COLO668 (cell line): ENCODE measurements around the gene CHD5.

Experiments
- DNase-seq: peaks from one replicate; lab custom pipeline; 2025; ENCODE audit not compliant: unreplicated experiment; lab: John Stamatoyannopoulos, UW

The CHD5 gene

GRCh38 chr1:6134206-6134605 lies 45.9 kb downstream of the CHD5 start:
- DNase-seq, result no peak

DNA sequence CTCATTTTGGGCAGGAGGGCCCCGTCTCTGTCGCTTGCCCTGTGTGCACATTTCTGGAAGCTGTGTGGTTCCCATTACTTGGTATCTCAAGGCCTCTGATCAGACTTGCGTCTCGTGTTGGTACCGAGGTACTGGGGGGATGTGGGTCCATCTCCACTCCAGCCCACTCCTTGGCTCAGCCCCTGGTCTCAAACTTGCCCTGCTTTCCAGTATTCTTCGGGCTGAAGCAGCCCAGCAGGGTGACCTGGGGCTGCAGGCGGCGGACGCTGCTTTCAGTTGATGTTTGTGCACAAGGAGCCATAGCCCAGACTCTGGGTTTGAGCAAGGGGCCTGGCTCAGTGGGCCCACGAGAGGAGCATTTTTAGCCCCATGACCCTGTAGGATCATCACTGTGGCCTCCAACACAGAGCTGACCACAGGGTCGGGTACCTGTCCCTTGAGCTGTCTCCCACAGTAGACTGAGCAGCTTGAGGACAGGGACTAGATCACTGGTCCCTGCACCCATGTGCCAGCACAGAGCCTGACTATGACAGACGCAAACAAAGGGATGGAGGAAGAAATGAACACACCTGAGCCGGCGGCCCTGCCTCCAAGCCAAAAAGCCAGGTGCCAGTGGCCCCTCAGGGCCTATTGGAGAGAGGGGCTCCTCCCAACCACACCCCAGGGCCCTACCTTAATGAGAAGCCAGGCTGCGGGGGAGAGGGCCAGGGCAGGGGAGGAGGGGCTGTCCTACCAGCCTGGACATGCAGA lies 46.8 kb downstream of the CHD5 start:
- DNase-seq, result no peak

DNA sequence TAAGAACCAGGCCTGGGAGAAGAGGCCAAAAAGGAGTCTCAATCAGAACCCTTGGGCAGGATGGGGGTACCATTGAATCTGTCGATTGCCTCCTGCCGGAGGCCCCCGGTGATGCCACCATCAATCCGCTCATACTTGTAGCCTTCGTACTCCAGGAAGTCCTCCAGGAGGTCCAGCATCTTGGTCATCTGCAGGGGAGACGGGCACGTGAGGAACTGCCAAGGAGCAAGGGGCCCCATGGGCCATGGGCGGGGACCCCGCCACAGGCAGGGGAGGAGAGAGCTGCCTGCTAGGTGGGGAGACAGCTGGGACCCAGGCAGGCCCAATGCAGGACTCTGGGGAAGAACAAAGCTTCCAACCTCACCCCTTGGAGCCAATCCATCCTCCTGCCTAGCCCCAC lies 48.6 kb downstream of the CHD5 start:
- DNase-seq, result no peak

- DNase-seq, result no peak
These were observed 49.5 kb downstream of the CHD5 start for GRCh38 chr1:6130596-6130995.

- DNase-seq, result no peak
These were observed 50.1 kb downstream of the CHD5 start for GRCh38 chr1:6130036-6130435.

DNA sequence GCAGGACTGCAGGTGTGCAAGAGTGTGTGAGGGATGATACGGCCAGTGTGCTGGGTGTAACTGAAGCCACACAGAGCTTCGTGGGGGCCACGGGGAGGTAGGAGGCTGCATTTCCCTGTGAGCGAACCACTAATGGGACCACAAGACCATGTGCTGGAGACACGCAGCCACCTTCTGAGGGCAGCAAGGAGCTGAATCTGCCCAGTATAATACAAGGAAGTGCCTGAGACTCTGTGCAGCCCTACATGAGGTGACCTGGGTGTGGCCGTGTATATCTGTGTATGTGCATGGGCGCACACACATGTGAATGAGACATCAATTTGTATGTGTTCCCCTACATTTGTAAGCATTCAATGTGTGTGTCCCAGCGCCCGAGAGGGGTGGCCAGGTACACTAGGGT lies 50.8 kb downstream of the CHD5 start:
- DNase-seq, result no peak

GRCh38 chr1:6128276-6129081 lies 51.6 kb downstream of the CHD5 start:
- no peak for DNase-seq

DNA sequence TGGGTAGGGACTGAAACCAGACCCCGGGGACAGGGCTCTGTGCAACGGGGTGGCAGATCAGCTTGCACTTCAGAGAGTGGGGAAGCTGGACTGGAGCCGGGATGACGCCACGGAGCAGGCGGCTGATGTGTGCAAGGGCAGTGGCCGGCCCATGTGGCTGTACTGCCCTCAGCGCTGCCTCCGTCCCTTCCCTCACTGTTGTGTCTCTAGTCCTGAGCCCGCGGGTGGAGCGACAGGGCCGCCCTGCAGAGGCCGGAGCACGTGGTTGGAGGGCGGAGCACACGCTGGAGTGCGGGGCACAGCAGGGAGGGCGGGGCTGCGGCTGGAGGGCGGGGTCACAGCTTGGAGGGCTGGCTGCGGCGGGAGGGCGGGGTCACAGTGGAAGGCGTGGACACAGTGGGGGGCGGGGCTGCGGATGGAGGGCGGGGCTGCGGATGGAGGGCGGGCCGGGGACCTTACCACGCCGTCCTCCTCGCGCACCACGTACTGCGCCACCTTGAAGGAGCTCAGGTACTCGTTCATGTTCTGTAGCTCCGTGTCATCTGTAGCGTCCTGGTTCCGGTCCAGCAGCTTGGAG lies 52.4 kb downstream of the CHD5 start:
- peak; percentile 83 for DNase-seq

GRCh38 chr1:6126521-6127067 lies 53.5 kb downstream of the CHD5 start:
- no peak for DNase-seq

GRCh38 chr1:6126028-6126427 lies 54.1 kb downstream of the CHD5 start:
- DNase-seq, result no peak

GRCh38 chr1:6125366-6125765 lies 54.8 kb downstream of the CHD5 start:
- DNase-seq, result no peak

DNA sequence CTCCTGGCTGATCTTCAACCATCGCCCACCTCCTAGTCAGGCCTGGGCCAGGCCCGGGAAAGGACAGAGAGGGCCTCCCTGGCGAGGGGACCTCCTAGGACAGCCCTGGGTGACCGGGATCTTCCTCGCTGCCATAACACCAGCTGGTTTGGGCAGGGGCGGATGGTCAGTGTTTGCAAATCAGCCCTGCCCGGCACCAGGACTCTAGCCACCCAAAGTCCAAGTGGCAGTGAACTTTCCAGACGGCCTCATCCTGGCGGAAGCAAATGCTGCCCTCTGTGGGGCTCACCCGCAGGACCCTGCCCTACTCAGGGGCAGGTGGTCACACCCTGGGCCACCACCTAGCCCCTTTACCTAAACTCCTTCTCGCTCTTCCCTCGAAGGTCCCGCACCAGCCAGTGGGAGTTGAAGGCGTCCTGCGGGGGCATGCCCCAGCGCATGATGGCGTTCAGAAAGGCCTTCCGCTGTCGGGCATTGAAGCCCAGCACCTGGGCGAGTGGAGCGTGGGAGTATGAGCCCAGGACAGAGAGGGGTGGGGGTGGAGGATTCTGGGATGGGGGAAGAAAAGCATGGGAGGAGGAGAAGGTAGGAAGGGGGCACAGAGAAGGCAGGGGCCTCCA lies 55.3 kb downstream of the CHD5 start:
- no peak for DNase-seq

DNA sequence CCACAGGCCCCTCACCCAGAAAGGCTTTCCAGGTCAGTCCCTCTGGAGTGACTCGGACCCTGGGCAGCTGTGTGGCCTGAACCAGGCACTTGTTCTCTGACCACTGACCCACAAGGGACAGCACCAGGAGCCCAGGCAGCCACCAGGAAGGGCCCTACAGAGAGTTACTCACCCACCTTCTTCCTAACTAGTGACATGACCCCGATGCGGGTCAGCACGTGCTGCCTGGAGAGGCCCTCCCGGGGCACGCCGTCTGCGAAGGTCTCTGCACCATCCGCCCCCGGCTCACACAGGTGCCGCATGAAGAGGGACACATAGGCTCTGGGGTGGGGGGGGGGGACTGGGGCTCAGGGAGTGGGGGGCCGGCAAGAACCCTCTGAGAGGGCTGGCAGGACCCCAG lies 55.8 kb downstream of the CHD5 start:
- no peak for DNase-seq

GRCh38 chr1:6123816-6124215 lies 56.3 kb downstream of the CHD5 start:
- DNase-seq, result no peak

- no peak for DNase-seq
These were observed 57.0 kb downstream of the CHD5 start for GRCh38 chr1:6123083-6123482.

GRCh38 chr1:6121651-6122370 lies 58.3 kb downstream of the CHD5 start:
- no peak for DNase-seq

DNA sequence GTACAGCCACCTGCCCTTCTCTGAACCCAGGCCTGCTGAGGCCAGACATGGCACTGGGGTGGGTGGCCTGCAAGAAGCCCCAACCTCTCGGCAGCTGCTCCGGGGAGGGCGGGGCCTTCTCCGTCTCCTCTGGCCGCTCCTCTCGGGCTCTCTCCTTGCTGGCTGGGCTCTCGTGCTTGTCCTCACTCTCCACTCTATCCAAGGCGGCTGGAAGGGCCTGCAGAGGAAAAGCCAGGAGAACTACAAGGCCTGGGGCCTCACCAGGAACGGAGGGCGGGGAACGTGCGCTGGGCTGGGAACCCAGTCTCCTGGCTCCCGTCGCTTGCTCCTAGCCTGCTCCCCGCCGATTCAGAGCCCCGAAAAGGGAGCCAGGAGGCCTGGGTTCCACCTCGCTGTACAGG lies 59.1 kb downstream of the CHD5 start:
- DNase-seq, result no peak

- no peak for DNase-seq
These were observed 61.7 kb downstream of the CHD5 start for GRCh38 chr1:6118415-6118814.

GRCh38 chr1:6117624-6118023 lies 62.5 kb downstream of the CHD5 start:
- no peak for DNase-seq

DNA sequence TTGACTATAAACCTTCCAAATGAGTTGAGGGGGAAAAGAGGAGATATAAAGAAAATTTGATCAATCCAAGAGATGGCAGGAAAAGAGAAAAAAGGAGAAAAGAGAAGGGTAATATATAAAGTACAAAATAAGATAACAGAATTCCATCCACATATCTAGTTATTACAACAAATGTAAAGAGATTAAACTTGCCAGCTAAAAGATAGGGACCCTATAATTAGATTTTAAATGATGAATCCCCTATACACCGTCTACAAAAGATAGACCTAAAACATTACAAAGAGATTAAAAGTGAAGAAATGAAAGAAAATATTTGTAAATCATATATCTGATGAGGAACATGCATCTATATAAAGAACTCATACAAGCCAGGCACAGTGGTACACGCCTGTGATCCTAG lies 63.1 kb downstream of the CHD5 start:
- no peak for DNase-seq

DNA sequence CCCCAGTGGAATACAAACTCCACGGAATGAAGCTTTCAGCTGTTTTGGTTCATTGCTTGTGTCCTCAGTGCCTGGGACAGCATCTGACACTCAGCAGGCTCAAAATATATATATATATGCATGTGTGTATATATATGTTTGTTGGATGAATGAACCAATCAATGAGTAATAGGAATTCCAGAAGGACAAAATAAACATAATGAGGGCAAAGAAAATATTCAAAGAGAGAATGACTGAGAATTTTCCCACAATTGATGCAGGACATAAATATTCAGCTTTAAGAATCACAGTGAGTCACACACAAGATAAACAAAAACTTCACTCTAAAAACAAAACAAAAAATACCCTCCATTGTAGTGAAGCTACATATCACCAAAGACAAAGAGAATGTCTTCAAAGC lies 64.0 kb downstream of the CHD5 start:
- DNase-seq, result no peak
